HL-60 (cell line): ENCODE measurements around the gene RBM12.

Source experiments
- DNase-seq, 2 experiments: peaks; one replicate each; pipeline ENCODE4 v3.0.0-alpha.2; 2010 to 2020; ENCODE audit warnings: low read depth in 1 of 2, low spot score in 1 of 2
- H3K27ac ChIP-seq: fragments of 250-450 bp; sonication (Bioruptor Pico); replicated peaks from 2 replicates; pipeline ENCODE4 v1.5.1; 2020; ENCODE audit warnings: mild to moderate bottlenecking, moderate library complexity
- H3K27me3 ChIP-seq: fragments of 250-450 bp; sonication (Bioruptor Pico); 2 replicates; pipeline ENCODE4 v1.5.1; 2021; ENCODE audit warnings: mild to moderate bottlenecking, moderate library complexity; ENCODE audit not compliant: insufficient read depth, poor library complexity, severe bottlenecking
- H3K4me3 ChIP-seq: replicated peaks from 2 replicates; pipeline ENCODE4 v1.5.1; 2011; ENCODE audit warnings: mild to moderate bottlenecking, control low read depth, low read length; ENCODE audit not compliant: insufficient read depth
- CTCF ChIP-seq: IDR thresholded peaks from one replicate; pipeline ENCODE4 v1.5.1; 2011; ENCODE audit warnings: low read length, control low read depth, inconsistent platforms; ENCODE audit not compliant: insufficient read depth
- GABPA ChIP-seq: IDR thresholded peaks from 2 replicates; pipeline ENCODE4 v1.6.1; 2012; ENCODE audit warnings: low read depth
- POLR2AphosphoS5 ChIP-seq: IDR thresholded peaks from 2 replicates; pipeline ENCODE4 v1.6.1; 2012; ENCODE audit warnings: low read depth
- SPI1 ChIP-seq: IDR thresholded peaks from 2 replicates; pipeline ENCODE4 v1.6.1; 2012; ENCODE audit warnings: low read depth, mild to moderate bottlenecking, borderline replicate concordance
- TF ChIP-seq, protein P1 (sequence below): IDR thresholded peaks from 2 replicates; pipeline ENCODE4 v1.6.1; 2012; ENCODE audit warnings: low read depth; ENCODE audit not compliant: insufficient replicate concordance

Gene RBM12

DNA sequence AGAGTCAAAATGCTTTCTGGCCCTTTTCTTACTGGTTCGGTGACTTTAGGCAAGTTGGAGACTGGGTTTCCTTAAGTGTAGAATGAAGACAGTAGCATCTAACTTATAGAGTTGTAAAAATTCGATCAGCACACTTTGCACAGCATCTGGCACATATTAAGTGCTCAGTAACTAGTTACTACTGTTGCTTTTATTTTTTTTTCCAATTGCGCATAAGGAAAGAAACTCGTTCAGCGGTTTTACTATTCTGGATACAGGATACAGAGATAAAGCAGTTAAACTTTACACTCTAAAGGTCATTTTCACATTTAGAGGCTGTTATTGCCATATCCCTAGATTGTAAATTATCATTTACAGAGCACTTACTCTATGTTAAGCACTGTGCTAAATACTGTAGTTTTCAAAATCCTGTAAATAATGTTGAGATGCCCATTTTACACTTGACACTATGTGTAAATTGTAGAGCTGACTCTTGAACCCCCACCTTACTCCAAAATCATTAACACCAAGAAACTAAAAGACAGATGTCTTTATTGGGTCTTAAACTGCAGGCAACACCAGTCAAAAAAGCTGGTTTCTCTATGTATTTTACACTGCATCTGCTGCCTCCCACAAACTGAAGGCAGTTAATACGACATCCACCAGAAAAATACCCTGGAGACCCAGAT lies 35.4 kb upstream of the RBM12 start:
- H3K27me3 ChIP-seq, result no peaks in the 10 kb centered on the region
- TF ChIP-seq CTCF, result no peak
- TF ChIP-seq GABPA, result no peak
- TF ChIP-seq SPI1, result no peak
- TF ChIP-seq POLR2AphosphoS5, result no peak
- TF ChIP-seq, protein P1, sequence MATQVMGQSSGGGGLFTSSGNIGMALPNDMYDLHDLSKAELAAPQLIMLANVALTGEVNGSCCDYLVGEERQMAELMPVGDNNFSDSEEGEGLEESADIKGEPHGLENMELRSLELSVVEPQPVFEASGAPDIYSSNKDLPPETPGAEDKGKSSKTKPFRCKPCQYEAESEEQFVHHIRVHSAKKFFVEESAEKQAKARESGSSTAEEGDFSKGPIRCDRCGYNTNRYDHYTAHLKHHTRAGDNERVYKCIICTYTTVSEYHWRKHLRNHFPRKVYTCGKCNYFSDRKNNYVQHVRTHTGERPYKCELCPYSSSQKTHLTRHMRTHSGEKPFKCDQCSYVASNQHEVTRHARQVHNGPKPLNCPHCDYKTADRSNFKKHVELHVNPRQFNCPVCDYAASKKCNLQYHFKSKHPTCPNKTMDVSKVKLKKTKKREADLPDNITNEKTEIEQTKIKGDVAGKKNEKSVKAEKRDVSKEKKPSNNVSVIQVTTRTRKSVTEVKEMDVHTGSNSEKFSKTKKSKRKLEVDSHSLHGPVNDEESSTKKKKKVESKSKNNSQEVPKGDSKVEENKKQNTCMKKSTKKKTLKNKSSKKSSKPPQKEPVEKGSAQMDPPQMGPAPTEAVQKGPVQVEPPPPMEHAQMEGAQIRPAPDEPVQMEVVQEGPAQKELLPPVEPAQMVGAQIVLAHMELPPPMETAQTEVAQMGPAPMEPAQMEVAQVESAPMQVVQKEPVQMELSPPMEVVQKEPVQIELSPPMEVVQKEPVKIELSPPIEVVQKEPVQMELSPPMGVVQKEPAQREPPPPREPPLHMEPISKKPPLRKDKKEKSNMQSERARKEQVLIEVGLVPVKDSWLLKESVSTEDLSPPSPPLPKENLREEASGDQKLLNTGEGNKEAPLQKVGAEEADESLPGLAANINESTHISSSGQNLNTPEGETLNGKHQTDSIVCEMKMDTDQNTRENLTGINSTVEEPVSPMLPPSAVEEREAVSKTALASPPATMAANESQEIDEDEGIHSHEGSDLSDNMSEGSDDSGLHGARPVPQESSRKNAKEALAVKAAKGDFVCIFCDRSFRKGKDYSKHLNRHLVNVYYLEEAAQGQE, result no peak
- peak overlapping the region; percentile 83 for H3K27ac ChIP-seq
- H3K4me3 ChIP-seq, result peak overlapping the region; percentile 96
- DNase-seq, result no peak

- H3K27ac ChIP-seq, result peak within 1 kb of the TSS; percentile 83
- H3K27me3 ChIP-seq, result no peaks in the 10 kb centered on the region
- H3K4me3 ChIP-seq, result peak within 1 kb of the TSS; percentile 96
- DNase-seq, result peak; percentile 76 to 86
- TF ChIP-seq CTCF (no peak), SPI1 (no peak), GABPA (peak; percentile 98), POLR2AphosphoS5 (peak; percentile 48; the same call in 1 of the 2 replicates)
- TF ChIP-seq, protein P1, result no peak
These were observed 34.6 kb upstream of the RBM12 start, which contains the start of the genes NFS1 and ROMO1 for GRCh38 chr20:35699127-35699956. TSS of gene NFS1 (minus strand) at chr20:35699352. CDS start at chr20:35699288, 64 bp downstream. TSS of gene ROMO1 (plus strand) at chr20:35699405. CDS start at chr20:35699633, 228 bp downstream.

DNA sequence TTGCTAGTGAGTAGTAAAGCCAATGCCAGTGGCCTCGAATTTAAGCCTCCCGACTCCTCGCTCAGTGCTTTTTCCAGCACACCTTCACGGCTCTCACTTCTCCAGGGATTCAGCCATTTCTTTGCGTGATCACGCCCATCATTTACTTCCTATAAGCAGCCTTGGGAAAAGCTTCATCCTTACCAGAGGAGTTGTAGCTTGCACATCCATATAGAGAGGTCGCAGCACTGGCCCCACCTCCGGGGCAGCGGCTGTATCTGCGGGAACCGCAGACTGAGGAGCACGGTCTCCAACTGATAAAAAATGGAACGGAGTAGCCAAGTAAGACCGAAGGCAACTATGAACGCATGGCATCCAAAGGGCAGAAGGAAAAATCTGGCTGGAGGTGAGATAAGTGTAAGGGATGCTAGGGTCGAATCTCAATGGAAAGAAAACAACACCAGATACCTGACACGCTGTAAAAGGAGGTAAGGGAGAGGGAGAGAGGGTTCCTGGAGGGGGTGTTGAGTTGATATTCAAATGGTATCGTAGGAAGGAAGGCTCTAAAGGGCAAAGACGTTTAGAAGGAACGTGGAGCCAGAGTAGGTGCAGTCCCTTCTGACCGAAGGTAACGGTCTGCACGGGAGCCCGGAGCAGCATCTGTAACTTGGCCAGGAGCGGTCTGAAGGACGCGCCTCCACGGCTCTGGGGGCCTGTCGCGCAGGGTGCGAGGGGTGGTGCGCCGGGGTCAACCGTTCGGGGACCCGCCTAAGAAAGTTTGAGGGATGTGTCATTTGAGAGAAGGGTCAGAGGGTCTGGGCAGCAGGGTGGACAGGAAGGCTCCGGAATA lies 33.8 kb upstream of the RBM12 start:
- DNase-seq, result peak in 1 of 2 experiments; percentile 17
- TF ChIP-seq, protein P1, result no peak
- TF ChIP-seq SPI1 (no peak), CTCF (no peak), GABPA (no peak), POLR2AphosphoS5 (no peak)
- peak overlapping the region; percentile 83 for H3K27ac ChIP-seq
- H3K4me3 ChIP-seq, result peak overlapping the region; percentile 96
- H3K27me3 ChIP-seq, result no peaks in the 10 kb centered on the region
